ENCODE results near the gene IMPDH1.

The IMPDH1 gene

DNA sequence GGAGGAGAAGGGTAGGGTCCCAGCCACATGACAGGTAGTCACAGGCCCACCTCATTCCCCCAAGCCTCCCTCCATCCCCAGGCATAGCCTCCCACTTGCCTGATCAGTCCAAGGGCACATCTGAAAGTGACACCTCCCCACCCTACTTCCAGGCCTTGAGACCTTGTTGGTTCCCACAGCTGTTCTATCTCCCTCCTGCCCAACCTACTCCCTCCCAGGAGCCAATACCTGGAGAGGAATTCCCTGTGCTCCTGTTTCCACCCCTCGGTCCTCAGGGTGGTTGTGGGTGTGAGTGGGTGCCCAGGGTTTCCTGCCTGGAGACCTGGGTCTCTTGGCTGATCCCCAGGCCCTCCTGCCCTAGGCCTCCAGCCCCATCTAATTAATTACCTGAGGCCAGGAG, 11.6 kb upstream of the IMPDH1 start:
- no peak for DNase-seq (ENCODE audit: low spot score)
- TF ChIP-seq, protein P1, sequence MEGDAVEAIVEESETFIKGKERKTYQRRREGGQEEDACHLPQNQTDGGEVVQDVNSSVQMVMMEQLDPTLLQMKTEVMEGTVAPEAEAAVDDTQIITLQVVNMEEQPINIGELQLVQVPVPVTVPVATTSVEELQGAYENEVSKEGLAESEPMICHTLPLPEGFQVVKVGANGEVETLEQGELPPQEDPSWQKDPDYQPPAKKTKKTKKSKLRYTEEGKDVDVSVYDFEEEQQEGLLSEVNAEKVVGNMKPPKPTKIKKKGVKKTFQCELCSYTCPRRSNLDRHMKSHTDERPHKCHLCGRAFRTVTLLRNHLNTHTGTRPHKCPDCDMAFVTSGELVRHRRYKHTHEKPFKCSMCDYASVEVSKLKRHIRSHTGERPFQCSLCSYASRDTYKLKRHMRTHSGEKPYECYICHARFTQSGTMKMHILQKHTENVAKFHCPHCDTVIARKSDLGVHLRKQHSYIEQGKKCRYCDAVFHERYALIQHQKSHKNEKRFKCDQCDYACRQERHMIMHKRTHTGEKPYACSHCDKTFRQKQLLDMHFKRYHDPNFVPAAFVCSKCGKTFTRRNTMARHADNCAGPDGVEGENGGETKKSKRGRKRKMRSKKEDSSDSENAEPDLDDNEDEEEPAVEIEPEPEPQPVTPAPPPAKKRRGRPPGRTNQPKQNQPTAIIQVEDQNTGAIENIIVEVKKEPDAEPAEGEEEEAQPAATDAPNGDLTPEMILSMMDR (IDR thresholded peaks at IDR 0.05; ENCODE audit: extremely low read depth, missing control alignments), result no peak

GRCh38 chr7:128420773-128421172, 11.0 kb upstream of the IMPDH1 start:
- DNase-seq (ENCODE audit: low spot score), result no peak
- TF ChIP-seq, protein P1 (IDR thresholded peaks at IDR 0.05; ENCODE audit: extremely low read depth, missing control alignments), result no peak

- TF ChIP-seq, protein P1 (IDR thresholded peaks at IDR 0.05; ENCODE audit: extremely low read depth, missing control alignments), result no peak
- no peak for DNase-seq (ENCODE audit: low spot score)
These were observed 9.5 kb upstream of the IMPDH1 start for GRCh38 chr7:128419257-128419656.

DNA sequence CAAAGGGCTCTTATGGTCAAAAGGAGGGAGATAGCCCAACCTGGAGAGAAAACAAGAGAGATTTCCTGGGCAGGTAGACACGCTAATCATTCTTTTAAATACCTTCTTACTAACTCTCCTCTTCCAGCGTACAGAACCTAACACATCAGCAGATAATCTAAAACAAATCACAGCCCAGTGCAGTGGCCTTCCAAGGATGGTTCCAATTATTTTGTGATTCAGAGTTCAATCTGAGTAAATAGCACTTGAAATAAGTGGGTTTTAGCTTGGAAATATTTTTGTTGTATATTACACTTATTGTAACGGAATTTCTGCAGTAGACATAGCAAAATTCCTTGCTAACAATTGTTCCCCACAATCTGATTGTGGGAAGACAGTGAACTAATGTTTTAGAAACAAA, 7.3 kb upstream of the IMPDH1 start:
- TF ChIP-seq, protein P1 (IDR thresholded peaks at IDR 0.05; ENCODE audit: extremely low read depth, missing control alignments), result no peak

GRCh38 chr7:128415217-128415785, 5.5 kb upstream of the IMPDH1 start:
- TF ChIP-seq, protein P1 (IDR thresholded peaks at IDR 0.05; ENCODE audit: extremely low read depth, missing control alignments), result no peak

More for the DNA sequence above, 7.3 kb upstream of the IMPDH1 start:
- DNase-seq (ENCODE audit: low spot score), result no peak

GRCh38 chr7:128410451-128410753, 620 bp upstream of the IMPDH1 start:
- DNase-seq (ENCODE audit: low spot score), result no peak
- TF ChIP-seq, protein P1 (IDR thresholded peaks at IDR 0.05; ENCODE audit: extremely low read depth, missing control alignments), result no peak

More at GRCh38 chr7:128415217-128415785, 5.5 kb upstream of the IMPDH1 start:
- no peak for DNase-seq (ENCODE audit: low spot score)

GRCh38 chr7:128408709-128409595, 830 bp downstream of the IMPDH1 start:
- DNase-seq (ENCODE audit: low spot score), result no peak
- TF ChIP-seq, protein P1 (IDR thresholded peaks at IDR 0.05; ENCODE audit: extremely low read depth, missing control alignments), result no peak

Data from GM20000 (cell line).